ENCODE data around the gene HIRA. TPM values are rescaled to one million over a fixed set of nuclear protein-coding genes. Genes with fewer than 3 reads are reported as not detected.

The HIRA gene
- polyA plus RNA-seq, 1 experiment: 17.1 TPM

- no peak overlapping the region for H3K4me3 ChIP-seq (ENCODE audit: low read depth, low read length)
- no peaks in the 10 kb centered on the region for H3K27me3 ChIP-seq (ENCODE audit: control insufficient read depth, insufficient read depth, low read length)
- no peak for DNase-seq (ENCODE audit: low read depth, low spot score)
- H3K27ac ChIP-seq (ENCODE audit: low read depth, low read length): no peak overlapping the region
- POLR2A ChIA-PET: no interaction called here
- TF ChIP-seq, protein P1, sequence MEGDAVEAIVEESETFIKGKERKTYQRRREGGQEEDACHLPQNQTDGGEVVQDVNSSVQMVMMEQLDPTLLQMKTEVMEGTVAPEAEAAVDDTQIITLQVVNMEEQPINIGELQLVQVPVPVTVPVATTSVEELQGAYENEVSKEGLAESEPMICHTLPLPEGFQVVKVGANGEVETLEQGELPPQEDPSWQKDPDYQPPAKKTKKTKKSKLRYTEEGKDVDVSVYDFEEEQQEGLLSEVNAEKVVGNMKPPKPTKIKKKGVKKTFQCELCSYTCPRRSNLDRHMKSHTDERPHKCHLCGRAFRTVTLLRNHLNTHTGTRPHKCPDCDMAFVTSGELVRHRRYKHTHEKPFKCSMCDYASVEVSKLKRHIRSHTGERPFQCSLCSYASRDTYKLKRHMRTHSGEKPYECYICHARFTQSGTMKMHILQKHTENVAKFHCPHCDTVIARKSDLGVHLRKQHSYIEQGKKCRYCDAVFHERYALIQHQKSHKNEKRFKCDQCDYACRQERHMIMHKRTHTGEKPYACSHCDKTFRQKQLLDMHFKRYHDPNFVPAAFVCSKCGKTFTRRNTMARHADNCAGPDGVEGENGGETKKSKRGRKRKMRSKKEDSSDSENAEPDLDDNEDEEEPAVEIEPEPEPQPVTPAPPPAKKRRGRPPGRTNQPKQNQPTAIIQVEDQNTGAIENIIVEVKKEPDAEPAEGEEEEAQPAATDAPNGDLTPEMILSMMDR (IDR thresholded peaks at IDR 0.05; ENCODE audit: low read depth, low read length): no peak
- CTCF ChIA-PET: no interaction called here
- no peaks in the 10 kb centered on the region for H3K9me3 ChIP-seq (ENCODE audit: control insufficient read depth, insufficient read depth, low read length)
These were observed 69.9 kb downstream of the HIRA start for GRCh38 chr22:19361501-19362103.

GRCh38 chr22:19360862-19361261 is 70.7 kb downstream of the HIRA start:
- DNase-seq (ENCODE audit: low read depth, low spot score): no peak
- H3K27me3 ChIP-seq (ENCODE audit: control insufficient read depth, insufficient read depth, low read length): no peaks in the 10 kb centered on the region
- no peaks in the 10 kb centered on the region for H3K9me3 ChIP-seq (ENCODE audit: control insufficient read depth, insufficient read depth, low read length)
- ChIA-PET POLR2A (no interaction called here), CTCF (no interaction called here)
- H3K4me3 ChIP-seq (ENCODE audit: low read depth, low read length): no peak overlapping the region
- H3K27ac ChIP-seq (ENCODE audit: low read depth, low read length): no peak overlapping the region
- TF ChIP-seq, protein P1 (IDR thresholded peaks at IDR 0.05; ENCODE audit: low read depth, low read length): no peak

- Histone ChIP-seq H3K27me3 (ENCODE audit: control insufficient read depth, insufficient read depth, low read length) (no peaks in the 10 kb centered on the region), H3K4me3 (ENCODE audit: low read depth, low read length) (no peak overlapping the region), H3K27ac (ENCODE audit: low read depth, low read length) (no peak overlapping the region), H3K9me3 (ENCODE audit: control insufficient read depth, insufficient read depth, low read length) (no peaks in the 10 kb centered on the region)
- ChIA-PET POLR2A (no interaction called here), CTCF (no interaction called here)
- TF ChIP-seq, protein P1 (IDR thresholded peaks at IDR 0.05; ENCODE audit: low read depth, low read length): no peak
- no peak for DNase-seq (ENCODE audit: low read depth, low spot score)
These were observed 71.2 kb downstream of the HIRA start for GRCh38 chr22:19360300-19360792.

DNA sequence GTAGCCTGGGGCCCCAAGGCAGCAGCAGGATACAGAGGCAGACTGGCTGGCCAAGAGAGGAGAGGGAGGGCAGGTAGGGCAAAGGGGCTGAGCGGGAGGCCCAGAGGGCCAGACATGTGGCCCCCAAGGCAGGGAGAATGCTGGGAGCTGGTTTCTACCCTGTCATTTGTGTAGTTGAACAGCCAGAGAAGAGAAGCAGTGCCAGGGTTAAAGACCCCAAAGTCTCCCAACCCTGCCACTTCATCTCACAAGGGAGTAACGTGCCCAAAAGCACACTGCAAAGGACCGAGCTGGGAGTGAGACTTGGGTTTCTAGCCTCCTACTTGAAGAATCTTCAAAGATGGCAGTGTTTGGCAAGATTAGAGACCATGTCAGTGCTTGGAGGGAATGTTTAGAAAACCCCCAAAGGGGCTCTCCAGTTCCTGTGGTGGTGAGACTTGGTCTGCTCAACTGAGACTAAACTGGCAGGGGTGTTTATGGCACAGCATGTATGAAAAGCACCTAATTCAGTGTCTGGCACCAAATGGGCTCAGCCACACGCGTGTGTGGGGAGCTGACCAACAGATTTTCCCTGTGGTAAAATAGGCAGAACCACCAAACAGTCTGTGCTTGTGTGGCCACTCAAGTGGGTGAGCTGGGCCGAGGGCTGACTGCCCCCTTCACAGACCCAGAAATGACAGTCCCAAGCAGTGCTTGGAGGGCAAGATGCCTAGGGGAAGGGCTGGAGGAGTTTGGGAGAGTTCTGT is 71.8 kb downstream of the HIRA start:
- TF ChIP-seq, protein P1 (IDR thresholded peaks at IDR 0.05; ENCODE audit: low read depth, low read length): no peak
- Histone ChIP-seq H3K9me3 (ENCODE audit: control insufficient read depth, insufficient read depth, low read length) (no peaks in the 10 kb centered on the region), H3K27me3 (ENCODE audit: control insufficient read depth, insufficient read depth, low read length) (no peaks in the 10 kb centered on the region), H3K27ac (ENCODE audit: low read depth, low read length) (no peak overlapping the region), H3K4me3 (ENCODE audit: low read depth, low read length) (no peak overlapping the region)
- ChIA-PET POLR2A (no interaction called here), CTCF (no interaction called here)
- DNase-seq (ENCODE audit: low read depth, low spot score): no peak
